Testis (tissue), 2 donors: ENCODE data around the gene SH2D3C.

ENCODE experiments used
- POLR2A ChIP-seq: fragments of 450-650 bp; IDR thresholded peaks from one replicate; pipeline ENCODE4 v1.6.1; 2017; ENCODE audit warnings: antibody characterized with exemption, mild to moderate bottlenecking, moderate library complexity
- TF ChIP-seq, protein P1 (sequence below), 3 experiments: fragments of 450-650 bp in 2 of 3; fragments of 200-600 bp in 1 of 3; sonication (generic) in 1 of 3; IDR thresholded peaks; one replicate each; pipeline ENCODE4 v1.5.1; 2016 to 2019; ENCODE audit warnings: antibody characterized with exemption in 3 of 3, mild to moderate bottlenecking in 2 of 3, moderate library complexity in 1 of 3

DNA sequence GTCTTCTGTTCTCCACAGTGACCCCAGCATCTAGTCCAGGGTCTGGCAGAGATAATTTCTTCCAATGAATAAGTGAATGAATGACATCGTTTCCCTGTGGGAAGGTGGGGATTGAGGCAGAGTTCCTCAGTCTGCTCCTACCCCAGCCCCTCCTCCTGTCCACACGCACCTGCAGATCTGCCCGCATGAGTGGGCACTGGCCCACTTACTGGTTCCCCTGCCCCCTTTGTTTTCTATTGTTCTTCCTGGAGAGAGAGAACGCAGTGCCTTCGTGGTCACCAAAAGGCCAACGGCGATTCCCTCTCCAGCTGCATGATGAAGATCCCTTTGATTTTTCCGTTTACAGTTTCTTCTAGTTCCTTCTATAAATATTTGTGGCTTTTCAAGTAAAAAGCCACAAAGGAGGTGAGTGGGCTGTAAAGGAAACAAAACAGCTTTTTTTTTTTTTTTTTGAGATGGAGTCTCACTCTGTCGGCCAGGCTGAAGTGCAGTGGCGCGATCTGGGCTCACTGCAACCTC lies 18.4 kb upstream of the SH2D3C start:
- TF ChIP-seq, protein P1, sequence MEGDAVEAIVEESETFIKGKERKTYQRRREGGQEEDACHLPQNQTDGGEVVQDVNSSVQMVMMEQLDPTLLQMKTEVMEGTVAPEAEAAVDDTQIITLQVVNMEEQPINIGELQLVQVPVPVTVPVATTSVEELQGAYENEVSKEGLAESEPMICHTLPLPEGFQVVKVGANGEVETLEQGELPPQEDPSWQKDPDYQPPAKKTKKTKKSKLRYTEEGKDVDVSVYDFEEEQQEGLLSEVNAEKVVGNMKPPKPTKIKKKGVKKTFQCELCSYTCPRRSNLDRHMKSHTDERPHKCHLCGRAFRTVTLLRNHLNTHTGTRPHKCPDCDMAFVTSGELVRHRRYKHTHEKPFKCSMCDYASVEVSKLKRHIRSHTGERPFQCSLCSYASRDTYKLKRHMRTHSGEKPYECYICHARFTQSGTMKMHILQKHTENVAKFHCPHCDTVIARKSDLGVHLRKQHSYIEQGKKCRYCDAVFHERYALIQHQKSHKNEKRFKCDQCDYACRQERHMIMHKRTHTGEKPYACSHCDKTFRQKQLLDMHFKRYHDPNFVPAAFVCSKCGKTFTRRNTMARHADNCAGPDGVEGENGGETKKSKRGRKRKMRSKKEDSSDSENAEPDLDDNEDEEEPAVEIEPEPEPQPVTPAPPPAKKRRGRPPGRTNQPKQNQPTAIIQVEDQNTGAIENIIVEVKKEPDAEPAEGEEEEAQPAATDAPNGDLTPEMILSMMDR (IDR thresholded peaks at IDR 0.05) = no peak
- TF ChIP-seq POLR2A = no peak
